Loucy (cell line): ENCODE measurements around the gene FARP1.

ENCODE experiments used
- H2AFZ ChIP-seq: fragments of 200-600 bp; sonication (generic); 2 replicates; pipeline ENCODE4 v1.6.0; 2016; ENCODE audit warnings: antibody characterized with exemption, mild to moderate bottlenecking, low read length, moderate library complexity
- H3F3A ChIP-seq: fragments of 200-600 bp; 2 replicates; pipeline ENCODE4 v1.6.0; 2016; ENCODE audit warnings: antibody characterized with exemption, low read depth, mild to moderate bottlenecking
- H3K27me3 ChIP-seq: fragments of 200-600 bp; sonication (generic); 2 replicates; pipeline ENCODE4 v1.6.1; 2014; ENCODE audit warnings: low read length, mild to moderate bottlenecking; ENCODE audit not compliant: insufficient read depth, poor library complexity, severe bottlenecking
- H3K36me3 ChIP-seq: fragments of 200-600 bp; sonication (generic); 2 replicates; pipeline ENCODE4 v1.6.1; 2016; ENCODE audit warnings: low read length; ENCODE audit not compliant: insufficient read depth
- H3K4me1 ChIP-seq: fragments of 200-600 bp; sonication (generic); 2 replicates; pipeline ENCODE4 v1.5.1; 2014; ENCODE audit warnings: low read length, mild to moderate bottlenecking; ENCODE audit not compliant: insufficient read depth, poor library complexity, severe bottlenecking
- H3K4me2 ChIP-seq: fragments of 200-600 bp; sonication (generic); 2 replicates; pipeline ENCODE4 v1.6.0; 2014; ENCODE audit warnings: antibody characterized with exemption, low read length, low read depth, mild to moderate bottlenecking; ENCODE audit not compliant: poor library complexity, severe bottlenecking
- H3K4me3 ChIP-seq: fragments of 200-600 bp; sonication (generic); 2 replicates; pipeline ENCODE4 v1.5.1; 2014; ENCODE audit warnings: low read length, mild to moderate bottlenecking, mixed read lengths; ENCODE audit not compliant: poor library complexity, severe bottlenecking
- H3K79me2 ChIP-seq: fragments of 200-600 bp; sonication (generic); 2 replicates; pipeline ENCODE4 v1.6.1; 2014; ENCODE audit warnings: low read length; ENCODE audit not compliant: insufficient read depth
- H3K9ac ChIP-seq: fragments of 200-600 bp; sonication (generic); 2 replicates; pipeline ENCODE4 v1.6.0; 2014; ENCODE audit warnings: mild to moderate bottlenecking, low read depth, low read length, moderate library complexity; ENCODE audit not compliant: poor library complexity, severe bottlenecking
- H3K9me2 ChIP-seq: fragments of 200-600 bp; sonication (generic); replicated peaks from 2 replicates; pipeline ENCODE4 v1.6.1; 2016; ENCODE audit warnings: low read depth, low read length, mixed read lengths
- H3K9me3 ChIP-seq: fragments of 200-600 bp; sonication (generic); 2 replicates; pipeline ENCODE4 v1.6.1; 2014; ENCODE audit warnings: mild to moderate bottlenecking, antibody characterized with exemption, low read length, low read depth; ENCODE audit not compliant: insufficient read depth
- H4K20me1 ChIP-seq: fragments of 200-600 bp; sonication (generic); 2 replicates; pipeline ENCODE4 v1.6.0; 2014; ENCODE audit warnings: antibody characterized with exemption, low read length, mild to moderate bottlenecking; ENCODE audit not compliant: insufficient read depth, poor library complexity, severe bottlenecking
- EZH2phosphoT487 ChIP-seq: fragments of 200-600 bp; IDR thresholded peaks from 2 replicates; pipeline ENCODE4 v1.6.1; 2018; ENCODE audit warnings: antibody characterized with exemption, mild to moderate bottlenecking, moderate library complexity, borderline replicate concordance
- TF ChIP-seq, protein P1 (sequence below): fragments of 200-600 bp; sonication (generic); conservative IDR thresholded peaks from 2 replicates; pipeline ENCODE4 v1.5.1; 2014; ENCODE audit warnings: mild to moderate bottlenecking, antibody characterized with exemption, low read length

The FARP1 gene

DNA sequence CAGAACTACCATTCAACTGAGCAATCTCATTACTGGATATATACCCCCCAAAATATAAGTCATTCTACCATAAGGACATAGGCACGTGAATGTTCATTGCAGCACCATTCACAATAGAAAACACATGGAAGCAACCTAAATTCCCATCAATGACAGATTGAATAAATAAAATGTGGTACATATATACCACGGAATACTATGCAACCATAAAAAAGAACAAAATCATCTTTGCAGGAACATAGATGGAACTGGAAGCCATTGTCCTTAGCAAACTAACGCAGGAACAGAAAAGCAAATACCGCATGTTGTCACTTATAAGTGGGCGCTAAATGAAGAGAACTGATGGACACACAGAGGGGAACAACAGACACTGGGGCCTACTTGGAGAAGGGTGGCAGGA, 20.0 kb downstream of the FARP1 start:
- H4K20me1 ChIP-seq, result no peaks in the 10 kb centered on the region
- no peak overlapping the region for H3K4me3 ChIP-seq
- H3K9ac ChIP-seq, result no peak overlapping the region
- H3K36me3 ChIP-seq, result no peaks in the 10 kb centered on the region
- H3K4me1 ChIP-seq, result no peaks in the 10 kb centered on the region
- peaks cover 7% of the 10 kb centered on the region; the same call in 1 of the 2 replicates for H3K9me3 ChIP-seq
- H3K27me3 ChIP-seq, result no peaks in the 10 kb centered on the region
- no peaks in the 10 kb centered on the region for H3K79me2 ChIP-seq
- H3F3A ChIP-seq, result no peaks in the 10 kb centered on the region
- TF ChIP-seq, protein P1, sequence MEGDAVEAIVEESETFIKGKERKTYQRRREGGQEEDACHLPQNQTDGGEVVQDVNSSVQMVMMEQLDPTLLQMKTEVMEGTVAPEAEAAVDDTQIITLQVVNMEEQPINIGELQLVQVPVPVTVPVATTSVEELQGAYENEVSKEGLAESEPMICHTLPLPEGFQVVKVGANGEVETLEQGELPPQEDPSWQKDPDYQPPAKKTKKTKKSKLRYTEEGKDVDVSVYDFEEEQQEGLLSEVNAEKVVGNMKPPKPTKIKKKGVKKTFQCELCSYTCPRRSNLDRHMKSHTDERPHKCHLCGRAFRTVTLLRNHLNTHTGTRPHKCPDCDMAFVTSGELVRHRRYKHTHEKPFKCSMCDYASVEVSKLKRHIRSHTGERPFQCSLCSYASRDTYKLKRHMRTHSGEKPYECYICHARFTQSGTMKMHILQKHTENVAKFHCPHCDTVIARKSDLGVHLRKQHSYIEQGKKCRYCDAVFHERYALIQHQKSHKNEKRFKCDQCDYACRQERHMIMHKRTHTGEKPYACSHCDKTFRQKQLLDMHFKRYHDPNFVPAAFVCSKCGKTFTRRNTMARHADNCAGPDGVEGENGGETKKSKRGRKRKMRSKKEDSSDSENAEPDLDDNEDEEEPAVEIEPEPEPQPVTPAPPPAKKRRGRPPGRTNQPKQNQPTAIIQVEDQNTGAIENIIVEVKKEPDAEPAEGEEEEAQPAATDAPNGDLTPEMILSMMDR, result no peak
- TF ChIP-seq EZH2phosphoT487, result no peak
- no peak overlapping the region for H2AFZ ChIP-seq
- no peak overlapping the region for H3K4me2 ChIP-seq
- no peaks in the 10 kb centered on the region for H3K9me2 ChIP-seq

DNA sequence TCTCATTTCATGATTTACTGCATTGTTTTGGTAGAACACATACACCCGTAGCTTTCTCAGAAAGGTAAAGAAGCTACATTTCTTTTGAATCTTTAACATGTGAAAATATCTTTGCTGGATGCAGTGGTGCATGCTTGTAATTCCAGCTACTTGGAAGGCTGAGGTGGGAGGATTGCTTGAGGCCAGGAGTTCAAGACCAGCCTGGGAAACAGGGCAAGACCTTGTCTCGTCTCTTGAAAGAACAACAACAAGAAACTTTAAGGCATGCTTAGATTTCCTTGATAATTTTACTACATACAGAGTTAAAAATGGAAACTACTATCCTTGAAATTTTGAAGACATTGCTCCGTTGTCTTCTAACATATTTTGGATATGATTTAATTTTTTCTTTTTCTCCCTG, 26.4 kb downstream of the FARP1 start:
- Histone ChIP-seq H4K20me1 (no peaks in the 10 kb centered on the region), H3K9ac (no peak overlapping the region), H3K9me3 (no peaks in the 10 kb centered on the region), H3K79me2 (no peaks in the 10 kb centered on the region), H3K4me1 (no peaks in the 10 kb centered on the region), H3K36me3 (no peaks in the 10 kb centered on the region), H2AFZ (no peak overlapping the region), H3K4me2 (no peak overlapping the region), H3K4me3 (no peak overlapping the region), H3K27me3 (no peaks in the 10 kb centered on the region), H3F3A (no peaks in the 10 kb centered on the region), H3K9me2 (no peaks in the 10 kb centered on the region)
- TF ChIP-seq, protein P1, result no peak
- TF ChIP-seq EZH2phosphoT487, result no peak

DNA sequence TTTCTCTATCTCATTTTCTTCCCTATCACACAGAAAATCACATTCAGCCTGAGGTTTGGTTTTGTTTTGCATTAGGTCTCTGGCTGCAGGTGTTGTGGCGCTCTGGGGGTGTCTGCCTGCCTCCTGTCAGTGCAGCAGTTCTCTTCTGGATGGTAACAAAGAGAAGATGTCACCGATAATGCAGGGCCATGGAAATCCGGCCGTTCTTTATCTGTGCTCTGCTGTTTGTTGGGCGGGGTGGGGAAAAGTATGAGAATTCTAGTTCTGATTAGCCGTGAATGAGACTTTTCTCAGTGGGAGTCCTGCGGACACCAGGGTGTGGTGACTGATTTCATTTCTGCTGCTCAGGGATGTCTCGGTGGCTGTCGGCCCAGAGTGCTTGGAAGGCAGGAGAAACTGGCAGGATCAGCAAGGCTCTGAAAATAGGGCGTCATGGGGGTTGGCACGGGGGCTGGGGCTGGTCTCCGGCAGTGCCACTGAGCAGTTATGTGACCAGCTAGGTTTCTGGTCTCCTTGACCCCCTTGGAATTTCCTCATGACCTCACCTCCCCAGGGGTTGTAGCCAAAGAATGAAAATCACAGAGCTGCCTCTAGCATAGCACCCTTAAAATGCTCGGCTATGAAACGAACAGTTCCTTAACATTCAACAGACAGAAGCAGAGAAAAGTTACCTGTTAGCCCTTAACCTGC, 29.2 kb downstream of the FARP1 start:
- Histone ChIP-seq H3K9me2 (no peaks in the 10 kb centered on the region), H3K79me2 (no peaks in the 10 kb centered on the region), H2AFZ (no peak overlapping the region), H3K4me3 (no peak overlapping the region), H3K27me3 (no peaks in the 10 kb centered on the region), H3K4me2 (no peak overlapping the region), H3K4me1 (no peaks in the 10 kb centered on the region), H3K36me3 (no peaks in the 10 kb centered on the region), H4K20me1 (no peaks in the 10 kb centered on the region), H3F3A (no peaks in the 10 kb centered on the region), H3K9me3 (no peaks in the 10 kb centered on the region), H3K9ac (no peak overlapping the region)
- TF ChIP-seq, protein P1, result no peak
- TF ChIP-seq EZH2phosphoT487, result no peak
